D721Med (cell line): ENCODE data around the gene KIAA0232.

Source experiments
- DNase-seq: peaks from one replicate; pipeline ENCODE4 v3.0.0; 2011; ENCODE audit warnings: low spot score; ENCODE audit not compliant: insufficient read length
- FAIRE-seq: peaks from 2 replicates; lab custom pipeline; 2011; peaks lifted over from hg19 to GRCh38; lab: Jason Lieb, UNC
- CTCF ChIP-seq: IDR thresholded peaks from 2 replicates; pipeline ENCODE4 v1.5.1; 2012; ENCODE audit warnings: mild to moderate bottlenecking, control low read depth; ENCODE audit not compliant: insufficient read depth; ENCODE audit errors: missing control alignments

KIAA0232 gene

DNA sequence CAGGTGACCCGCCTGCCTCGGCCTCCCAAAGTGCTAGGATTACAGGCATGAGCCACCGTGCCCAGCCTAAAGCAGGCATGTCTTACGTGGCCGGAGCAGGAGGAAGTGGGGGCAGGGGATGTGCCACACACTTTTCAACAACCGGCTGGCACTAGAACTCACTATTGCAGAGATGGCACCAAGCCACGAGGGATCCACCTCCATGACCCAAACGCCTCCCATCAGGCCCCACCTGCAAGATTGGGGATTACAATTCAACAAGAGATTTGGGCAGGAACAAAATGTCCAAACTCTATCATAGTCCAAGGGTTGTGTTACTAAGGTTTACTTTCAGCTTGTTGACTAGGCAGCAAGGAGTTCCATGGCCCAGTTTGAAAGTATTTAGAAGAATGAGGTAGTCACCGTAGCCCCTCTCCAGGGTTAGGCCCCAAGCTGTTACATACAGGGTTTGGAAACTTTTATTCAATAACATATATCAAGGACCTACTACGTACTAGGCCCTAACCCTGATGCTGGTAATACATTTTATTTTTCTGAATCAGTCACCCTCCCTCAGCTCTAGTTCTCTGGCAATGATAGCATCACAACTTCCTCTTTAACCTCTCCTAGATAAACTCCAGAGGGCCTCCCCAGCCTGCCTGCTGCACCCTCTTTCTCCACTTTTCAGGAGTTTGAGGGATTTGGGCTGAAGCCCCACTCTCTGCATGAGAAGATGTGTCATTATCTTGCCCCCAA lies 109.1 kb downstream of the KIAA0232 start:
- no peak for TF ChIP-seq CTCF
- FAIRE-seq (no peak), DNase-seq (no peak)

DNA sequence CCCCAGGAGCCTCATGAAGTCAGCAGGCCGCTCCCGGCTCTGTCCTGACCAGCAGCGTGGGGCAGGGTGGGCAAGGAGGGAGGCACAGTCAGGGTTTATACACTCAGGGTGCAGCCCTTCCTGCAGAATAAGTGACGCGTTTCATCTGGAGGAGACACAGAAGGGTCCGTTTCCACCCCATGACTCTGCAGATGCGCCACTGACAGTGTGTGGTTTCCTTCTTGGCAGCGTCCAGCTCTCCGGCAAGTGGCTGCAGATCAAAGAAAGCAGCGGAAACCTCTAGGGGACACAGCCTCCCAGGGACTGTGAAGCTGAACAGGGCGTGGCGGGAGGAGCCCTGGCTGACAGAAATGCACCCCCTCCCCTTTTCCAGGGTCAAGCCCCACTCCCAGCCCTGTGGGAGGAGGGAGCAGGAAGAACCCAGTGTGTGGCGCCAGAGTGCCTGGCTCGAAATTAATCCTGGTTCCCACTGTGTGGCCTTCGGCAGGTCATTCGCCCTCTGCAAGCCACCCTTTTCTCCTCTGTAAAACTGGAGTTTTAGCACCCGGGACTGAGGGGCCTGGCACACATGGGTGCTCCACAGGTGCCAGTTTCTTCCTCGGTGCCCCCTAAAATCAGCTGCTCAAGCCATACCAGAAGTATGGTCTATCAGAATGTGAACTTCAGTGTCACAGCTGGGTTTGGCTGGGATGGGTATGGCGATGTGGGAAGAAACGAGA lies 109.8 kb downstream of the KIAA0232 start:
- TF ChIP-seq CTCF, result peak; percentile 12
- DNase-seq, result no peak
- no peak for FAIRE-seq

GRCh38 chr4:6892909-6893202 lies 110.3 kb downstream of the KIAA0232 start:
- no peak for DNase-seq
- TF ChIP-seq CTCF, result no peak
- no peak for FAIRE-seq

GRCh38 chr4:6893449-6894085 lies 111.0 kb downstream of the KIAA0232 start:
- DNase-seq (no peak), FAIRE-seq (no peak)
- no peak for TF ChIP-seq CTCF

GRCh38 chr4:6894086-6894478 lies 111.6 kb downstream of the KIAA0232 start:
- no peak for FAIRE-seq

More at GRCh38 chr4:6894086-6894478, 111.6 kb downstream of the KIAA0232 start:
- TF ChIP-seq CTCF, result no peak
- no peak for DNase-seq
